HK-2 (cell line): ENCODE data around the gene SCUBE2.
A peak's percentile ranks its signal among the peaks of the same experiment; 100 is the strongest.

Experiments
- DNase-seq: peaks from one replicate; pipeline ENCODE4 v3.0.0-alpha.2; 2018; ENCODE audit not compliant: unreplicated experiment

SCUBE2 gene

GRCh38 chr11:9091044-9091922 lies at the start of gene SCUBE2:
TSS of gene SCUBE2 (minus strand) at chr11:9091599. CDS start at chr11:9091528, 71 bp downstream.
- DNase-seq = no peak

DNA sequence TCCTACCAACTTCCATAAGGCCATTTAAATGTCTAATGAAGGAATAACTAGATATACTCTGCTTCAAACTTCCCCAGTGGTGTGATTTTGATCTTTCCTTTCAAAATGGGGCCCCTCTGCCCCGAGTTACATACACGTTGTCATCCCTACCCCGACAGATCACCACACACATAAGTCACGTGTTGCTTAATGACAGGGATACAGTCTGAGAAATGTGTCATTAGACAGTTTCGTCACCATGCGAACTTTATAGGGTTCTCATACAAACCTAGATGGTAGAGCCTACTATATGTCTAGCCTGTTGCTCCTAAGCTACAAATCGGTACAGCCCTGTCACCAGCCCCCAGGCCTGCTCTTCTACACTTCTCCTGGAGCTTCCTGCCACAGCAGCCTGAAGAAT lies 49.8 kb upstream of the SCUBE2 start:
- DNase-seq = no peak

- no peak for DNase-seq
These were observed 48.4 kb upstream of the SCUBE2 start for GRCh38 chr11:9139628-9140357.

- DNase-seq = peak; percentile 32
These were observed 47.5 kb upstream of the SCUBE2 start for GRCh38 chr11:9138612-9139579.

- no peak for DNase-seq
These were observed 46.7 kb upstream of the SCUBE2 start for GRCh38 chr11:9138133-9138453.

DNA sequence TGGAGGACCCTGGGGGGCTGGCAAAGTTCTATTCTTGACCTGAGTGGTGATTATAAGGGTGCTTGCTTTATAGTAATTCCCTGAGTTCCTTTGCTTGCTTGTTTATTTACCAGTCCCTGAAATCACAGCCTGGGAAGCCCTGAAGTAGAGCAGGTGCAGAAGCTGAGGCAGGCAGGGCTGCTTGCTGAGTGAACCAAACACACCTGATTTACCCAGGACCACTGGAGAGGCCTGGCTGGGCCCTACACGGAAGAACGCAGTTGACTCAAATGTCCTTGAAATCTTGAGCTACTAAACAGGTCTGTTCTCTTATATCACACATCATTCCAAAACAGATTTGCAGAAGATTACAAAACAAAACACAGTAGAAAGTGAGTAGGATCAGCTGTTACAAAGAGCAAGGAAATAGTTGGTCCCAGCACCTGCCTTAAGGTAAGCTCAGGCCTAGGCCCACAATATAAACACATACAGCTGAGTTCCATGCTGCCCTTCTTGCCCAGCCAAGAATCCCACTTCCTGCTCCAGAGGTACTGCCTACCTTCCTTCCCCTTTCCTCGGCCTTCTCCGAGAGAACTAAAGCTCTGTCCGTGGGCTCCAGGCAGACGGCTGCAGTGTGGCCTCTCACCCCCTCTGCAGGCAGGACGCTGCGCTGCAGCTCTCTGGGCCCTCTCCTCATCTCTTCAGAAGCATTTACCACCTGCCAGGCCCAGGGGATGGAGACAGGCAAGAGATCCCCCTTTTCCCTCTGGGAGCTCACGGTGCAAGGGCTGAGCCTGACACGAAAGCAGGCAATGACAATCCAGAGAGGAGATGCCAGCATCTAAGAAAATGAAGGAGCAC lies 46.1 kb upstream of the SCUBE2 start:
- peak; percentile 69 for DNase-seq

DNA sequence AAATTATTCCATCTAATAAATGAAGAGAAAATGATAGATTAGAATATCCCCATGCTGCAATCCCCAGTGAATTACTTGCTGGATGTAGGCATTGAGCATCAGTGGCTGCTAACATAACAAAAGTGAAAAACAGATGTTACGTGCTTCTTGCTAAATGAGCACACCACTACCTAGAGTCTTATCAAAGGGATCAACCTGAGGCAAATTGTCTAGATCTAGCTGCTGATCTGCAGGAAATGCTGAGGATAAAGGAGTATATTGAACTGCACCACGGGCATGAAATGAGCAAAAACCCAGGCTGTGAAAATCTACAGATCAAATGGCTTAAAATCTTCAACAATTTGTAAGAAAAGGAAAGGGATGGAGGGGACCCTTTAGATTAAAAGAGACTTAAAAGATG lies 45.3 kb upstream of the SCUBE2 start:
- DNase-seq = no peak

- no peak for DNase-seq
These were observed 42.6 kb upstream of the SCUBE2 start for GRCh38 chr11:9133956-9134355.

DNA sequence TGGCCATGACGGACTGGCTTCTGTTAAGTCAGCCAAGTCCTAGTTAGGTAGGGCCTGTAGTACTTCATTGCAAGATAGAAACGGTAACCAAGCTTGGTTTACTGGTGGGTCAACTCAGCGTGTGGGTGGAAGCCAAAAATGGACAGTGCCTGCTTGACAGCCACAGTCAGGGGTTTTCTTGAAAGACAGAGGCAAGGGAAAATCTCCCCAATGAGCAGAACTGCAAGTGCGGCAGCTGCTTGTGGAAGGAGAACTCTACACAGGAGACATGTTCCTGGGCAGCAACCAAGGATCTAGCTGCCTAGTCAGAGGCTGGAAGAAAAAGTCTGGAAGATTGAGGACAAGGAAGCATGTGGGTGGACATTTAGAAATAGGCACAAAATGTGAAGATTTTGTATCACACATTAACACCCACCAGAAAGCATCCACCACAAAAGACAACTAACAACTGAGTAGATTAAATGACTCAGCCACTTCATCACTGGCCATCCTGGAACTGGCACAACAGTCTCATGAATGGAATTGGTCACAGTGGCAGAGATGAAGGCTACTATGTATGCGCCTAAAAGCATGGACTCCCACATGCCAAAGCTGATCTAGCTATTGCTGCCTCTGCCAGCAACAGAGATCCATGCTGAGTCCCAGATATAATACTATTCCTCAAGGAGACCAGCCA lies 40.9 kb upstream of the SCUBE2 start:
- DNase-seq = no peak

- DNase-seq = no peak
These were observed 38.9 kb upstream of the SCUBE2 start for GRCh38 chr11:9130297-9130696.

GRCh38 chr11:9126636-9127035 lies 35.2 kb upstream of the SCUBE2 start:
- no peak for DNase-seq

DNA sequence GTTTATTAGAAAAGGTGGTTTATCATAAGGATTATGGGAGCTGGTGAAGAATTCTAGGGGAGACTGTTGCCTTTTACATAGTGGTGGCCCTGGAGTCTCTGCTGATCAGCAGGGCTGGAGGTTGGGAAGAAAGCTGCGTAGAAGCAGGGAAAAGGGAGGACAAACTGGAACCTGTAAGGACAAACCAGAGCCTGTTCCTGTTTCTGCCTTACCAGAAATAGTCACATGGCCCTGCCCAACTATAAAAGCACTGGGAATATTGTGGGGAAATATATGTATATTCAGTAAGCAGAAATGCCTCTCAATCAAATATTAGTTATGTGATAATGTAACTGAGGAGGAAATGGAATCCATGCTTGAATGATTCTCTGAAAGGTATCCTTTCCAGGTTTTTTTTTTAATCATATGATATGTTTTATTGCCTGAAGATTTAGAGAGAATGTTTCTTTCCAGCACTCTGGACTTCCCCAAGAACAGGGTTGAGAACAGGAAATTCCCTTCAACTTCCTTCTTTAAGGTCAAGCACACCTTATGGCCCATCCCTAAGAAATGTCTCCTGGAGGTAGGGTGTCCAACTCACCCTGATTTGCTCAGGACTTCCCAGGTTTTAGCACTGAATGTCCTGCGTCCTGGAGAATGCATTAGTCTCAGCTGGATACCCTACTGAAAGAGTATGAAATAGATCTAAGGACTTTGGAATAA lies 33.9 kb upstream of the SCUBE2 start:
- no peak for DNase-seq

- DNase-seq = no peak
These were observed 32.4 kb upstream of the SCUBE2 start for GRCh38 chr11:9123595-9124304.

GRCh38 chr11:9121469-9121796 lies 30.0 kb upstream of the SCUBE2 start:
- no peak for DNase-seq

DNA sequence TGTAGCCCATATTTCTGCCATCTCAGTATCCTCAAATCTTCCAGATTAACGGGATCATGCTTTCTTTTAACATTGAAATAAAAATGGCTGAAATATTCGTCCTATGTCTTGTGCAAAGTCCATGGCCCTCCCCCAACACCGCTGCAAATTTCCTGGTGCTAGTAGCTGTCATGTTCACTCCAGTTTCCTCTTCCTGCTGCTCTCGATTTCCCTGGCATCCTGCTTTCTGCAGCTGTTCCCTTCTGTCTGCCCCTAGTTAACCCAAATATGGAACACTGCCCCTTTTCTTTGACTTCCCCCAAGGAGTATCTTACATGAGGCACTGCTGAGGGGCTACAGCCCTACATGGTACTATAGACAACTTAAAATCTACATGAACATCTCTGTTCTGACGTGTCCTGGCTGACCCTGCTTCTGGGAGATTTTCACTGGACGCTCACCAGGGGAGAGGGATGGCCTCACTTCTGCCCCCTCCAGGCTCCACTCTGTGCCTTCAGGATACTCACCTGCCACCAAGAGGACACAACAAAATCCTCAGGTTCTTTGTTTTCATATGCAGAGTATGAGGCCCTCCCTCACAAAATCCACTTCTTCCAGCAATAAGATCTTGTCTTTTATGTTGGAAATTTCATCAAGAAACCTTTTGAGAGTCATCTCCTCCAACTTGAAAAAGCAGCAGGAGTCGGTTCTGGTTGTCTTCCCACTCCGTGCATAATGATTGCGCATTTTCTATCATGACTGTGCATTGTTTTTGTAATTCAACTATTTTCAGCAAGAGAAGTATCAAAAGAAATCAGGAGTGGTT lies 29.5 kb upstream of the SCUBE2 start:
- no peak for DNase-seq

DNA sequence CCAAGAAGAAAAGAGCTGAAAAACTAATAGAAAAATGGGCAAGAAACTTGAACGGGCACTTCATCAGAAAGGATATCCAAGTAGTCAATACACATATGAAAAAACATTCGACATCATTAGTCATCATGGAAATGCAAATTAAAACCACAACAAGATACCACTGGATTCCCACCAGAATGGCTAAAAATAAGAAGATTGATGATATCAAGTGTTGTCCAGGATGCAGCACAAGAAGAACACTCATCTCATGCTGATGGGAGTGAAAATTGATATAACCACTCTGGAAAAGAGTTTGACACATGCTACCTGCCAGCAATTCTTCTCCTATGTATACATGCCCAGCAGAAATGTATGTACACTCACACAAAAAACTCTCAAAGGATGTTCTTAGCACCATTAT lies 26.9 kb upstream of the SCUBE2 start:
- no peak for DNase-seq

DNA sequence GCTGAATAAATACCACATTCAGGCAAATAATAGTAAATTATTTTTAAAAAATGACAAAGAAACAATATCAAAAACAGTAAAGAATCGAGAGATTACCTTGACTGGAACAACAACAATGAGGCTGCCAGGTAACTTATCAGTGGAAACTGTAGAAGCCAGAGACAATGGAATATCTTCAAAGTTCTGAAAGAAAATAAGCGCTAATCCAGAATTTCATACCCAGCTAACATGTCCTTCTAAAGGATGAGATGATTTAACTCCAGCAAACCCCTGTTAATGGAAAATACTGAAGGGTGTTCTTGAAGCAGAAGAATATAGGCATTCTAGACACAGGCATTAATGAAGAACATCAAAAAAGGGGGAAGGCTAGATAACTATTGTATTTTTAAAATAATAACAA lies 20.7 kb upstream of the SCUBE2 start:
- no peak for DNase-seq

- no peak for DNase-seq
These were observed 18.7 kb upstream of the SCUBE2 start for GRCh38 chr11:9109858-9110731.
